ENCODE results near the gene FLT1. TPM values are rescaled to one million over a fixed set of nuclear protein-coding genes. Genes with fewer than 3 reads are reported as not detected.

Gene FLT1
- total RNA-seq, 4 donors from 2014 or later = 12.5 to 46.2 (median 31.3) TPM

GRCh38 chr13:28320209-28320608, 174.7 kb downstream of the FLT1 start:
- no peak overlapping the region for H3K27ac ChIP-seq (replicated peaks in 1 of 4)
- H3K36me3 ChIP-seq = peaks cover 0 to 27% (median 0%) of the 10 kb centered on the region in 4 donors
- 93% methylated on average over 6 of the region's 6 CpGs for WGBS
- DNase-seq (ENCODE audit: extremely low spot score) = no peak
- TF ChIP-seq POLR2A (IDR thresholded peaks at IDR 0.05; ENCODE audit: low read depth) (no peak), CTCF (IDR thresholded peaks at IDR 0.05) (no peak), EP300 (IDR thresholded peaks at IDR 0.05) (no peak)
- intact Hi-C loops (cut with DNase I) = loop anchor here (10.0 kb wide), 1 partner anchor 315 kb away; no protein-coding TSS in a partner anchor
- H3K9me3 ChIP-seq = no peaks in the 10 kb centered on the region
- H3K4me1 ChIP-seq = peaks cover 6 to 16% (median 10%) of the 10 kb centered on the region in 4 donors
- no peaks in the 10 kb centered on the region for H3K27me3 ChIP-seq
- H3K4me3 ChIP-seq = no peak overlapping the region

DNA sequence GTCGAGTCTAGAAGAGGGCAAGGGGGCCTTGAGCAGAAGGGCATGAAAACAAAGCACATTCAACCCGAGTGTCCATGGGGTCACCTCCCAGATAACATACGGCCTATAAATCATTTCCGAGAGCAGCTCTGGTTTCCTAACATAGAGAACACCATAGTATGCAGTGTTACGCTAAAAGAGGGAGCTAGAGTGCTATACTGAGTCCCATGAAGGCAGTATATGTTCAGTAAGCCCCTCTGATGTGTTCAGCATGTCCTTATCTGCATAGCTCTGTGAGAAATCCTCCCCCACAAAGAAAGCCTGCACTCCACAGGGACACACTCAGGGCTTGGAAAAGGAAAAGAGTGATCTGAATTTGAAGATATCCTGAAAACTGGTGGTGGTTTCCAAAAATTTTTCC, 175.4 kb downstream of the FLT1 start:
- no peaks in the 10 kb centered on the region for H3K9me3 ChIP-seq
- peaks cover 0 to 28% (median 0%) of the 10 kb centered on the region in 4 donors for H3K36me3 ChIP-seq
- 72% methylated on average over 5 of the region's 5 CpGs for WGBS
- no peaks in the 10 kb centered on the region for H3K27me3 ChIP-seq
- DNase-seq (ENCODE audit: extremely low spot score) = no peak
- no peak overlapping the region for H3K27ac ChIP-seq (replicated peaks in 1 of 4)
- peaks cover 4 to 14% (median 6%) of the 10 kb centered on the region in 4 donors for H3K4me1 ChIP-seq
- intact Hi-C loops (cut with DNase I) = no loop called here
- H3K4me3 ChIP-seq = no peak overlapping the region
- no peak for TF ChIP-seq POLR2AphosphoS5 (IDR thresholded peaks at IDR 0.05)
- no peak for TF ChIP-seq CTCF (IDR thresholded peaks at IDR 0.05)
- TF ChIP-seq POLR2A (IDR thresholded peaks at IDR 0.05; ENCODE audit: low read depth) = no peak
- TF ChIP-seq EP300 (IDR thresholded peaks at IDR 0.05) = no peak

- Histone ChIP-seq H3K27ac (replicated peaks in 1 of 4) (no peak overlapping the region), H3K4me3 (no peak overlapping the region), H3K4me1 (peaks cover 0 to 11% (median 0%) of the 10 kb centered on the region in 4 donors), H3K27me3 (no peaks in the 10 kb centered on the region), H3K36me3 (peaks cover 0 to 35% (median 0%) of the 10 kb centered on the region in 4 donors), H3K9me3 (no peaks in the 10 kb centered on the region)
- no peak for DNase-seq (ENCODE audit: extremely low spot score)
- intact Hi-C loops (cut with DNase I) = no loop called here
- TF ChIP-seq POLR2A (IDR thresholded peaks at IDR 0.05; ENCODE audit: low read depth) (no peak), EP300 (IDR thresholded peaks at IDR 0.05) (no peak), POLR2AphosphoS5 (IDR thresholded peaks at IDR 0.05) (no peak), CTCF (IDR thresholded peaks at IDR 0.05) (no peak)
- WGBS = 61% methylated on average over 6 of the region's 7 CpGs
Observed at GRCh38 chr13:28318496-28318895, 176.4 kb downstream of the FLT1 start.

- 91% methylated on average over 5 of the region's 7 CpGs for WGBS
- TF ChIP-seq CTCF (IDR thresholded peaks at IDR 0.05) = no peak
- no peak for TF ChIP-seq EP300 (IDR thresholded peaks at IDR 0.05)
- no peak for TF ChIP-seq POLR2A (IDR thresholded peaks at IDR 0.05; ENCODE audit: low read depth)
- no peak for TF ChIP-seq POLR2AphosphoS5 (IDR thresholded peaks at IDR 0.05)
- peaks cover 0 to 45% (median 0%) of the 10 kb centered on the region in 4 donors for H3K36me3 ChIP-seq
- no peaks in the 10 kb centered on the region for H3K9me3 ChIP-seq
- intact Hi-C loops (cut with DNase I) = no loop called here
- DNase-seq (ENCODE audit: extremely low spot score) = no peak
- H3K27me3 ChIP-seq = no peaks in the 10 kb centered on the region
- peaks cover 0 to 5% (median 0%) of the 10 kb centered on the region in 4 donors for H3K4me1 ChIP-seq
- no peak overlapping the region for H3K27ac ChIP-seq (replicated peaks in 1 of 4)
- H3K4me3 ChIP-seq = no peak overlapping the region
Observed at GRCh38 chr13:28316836-28317235, 178.1 kb downstream of the FLT1 start.

DNA sequence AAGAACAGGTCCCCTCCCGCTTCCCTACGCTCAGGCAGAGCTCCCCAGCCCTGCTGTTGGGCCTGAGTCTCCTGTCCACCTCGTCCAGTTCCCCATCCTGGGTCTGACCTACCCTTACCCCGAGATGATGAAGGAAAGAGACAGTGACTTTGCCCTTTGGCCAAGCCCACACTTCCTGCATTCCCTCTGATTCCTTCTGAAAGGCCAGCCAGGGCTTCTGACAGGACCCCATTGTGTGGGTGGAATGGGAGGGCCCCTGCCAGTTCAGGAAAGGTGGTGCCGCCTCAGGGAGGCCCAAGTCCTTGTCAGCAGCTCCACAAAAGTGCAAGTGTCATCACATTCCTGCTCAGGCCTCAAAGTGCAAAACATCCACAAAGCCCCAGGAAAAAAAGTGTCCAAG, 178.8 kb downstream of the FLT1 start:
- Histone ChIP-seq H3K27me3 (no peaks in the 10 kb centered on the region), H3K27ac (replicated peaks in 1 of 4) (no peak overlapping the region), H3K36me3 (peaks cover 0 to 51% (median 0%) of the 10 kb centered on the region in 4 donors), H3K9me3 (no peaks in the 10 kb centered on the region), H3K4me3 (no peak overlapping the region), H3K4me1 (no peaks in the 10 kb centered on the region)
- DNase-seq (ENCODE audit: extremely low spot score) = no peak
- intact Hi-C loops (cut with DNase I) = no loop called here
- WGBS = 63% methylated on average over 5 of the region's 5 CpGs
- TF ChIP-seq CTCF (IDR thresholded peaks at IDR 0.05) (no peak), POLR2AphosphoS5 (IDR thresholded peaks at IDR 0.05) (no peak), EP300 (IDR thresholded peaks at IDR 0.05) (no peak), POLR2A (IDR thresholded peaks at IDR 0.05; ENCODE audit: low read depth) (no peak)

Data from esophagus muscularis mucosa (tissue), 4 donors.